T-helper 2 cell treated with Interferon-gamma antibody and Interleukin-4, amounts not matched to agents 5 μg/mL and 100 μg/mL, for 36 hours (primary cell): ENCODE results near the gene RIBC1.
A peak's percentile ranks its signal among the peaks of the same experiment; 100 is the strongest.
"Not testable (repeated sequence)": the region's sequence is repeated elsewhere in the genome, so short reads cannot be mapped to it uniquely, and the experiment has no call there.

Experiments used
- DNase-seq: peaks from one replicate; pipeline ENCODE4 v3.0.0; 2021; ENCODE audit warnings: low spot score
- H3K27ac Mint-ChIP-seq: one replicate; pipeline ENCODE4 v1.8.0; 2021; ENCODE audit warnings: mild to moderate bottlenecking, mixed read lengths
- H3K27me3 Mint-ChIP-seq: one replicate; pipeline ENCODE4 v1.8.0; 2021; ENCODE audit warnings: low read depth, mixed read lengths
- H3K36me3 Mint-ChIP-seq: one replicate; pipeline ENCODE4 v1.8.0; 2021; ENCODE audit warnings: low read depth, mixed read lengths
- H3K4me1 Mint-ChIP-seq: one replicate; pipeline ENCODE4 v1.8.0; 2021; ENCODE audit warnings: low read depth, mixed read lengths
- H3K4me3 Mint-ChIP-seq: one replicate; pipeline ENCODE4 v1.8.0; 2022; ENCODE audit warnings: mild to moderate bottlenecking, moderate library complexity, mixed read lengths
- H3K9me3 Mint-ChIP-seq: one replicate; pipeline ENCODE4 v1.8.0; 2021; ENCODE audit warnings: mixed read lengths

The RIBC1 gene

GRCh38 chrX:53441531-53442321, 19.1 kb downstream of the RIBC1 start:
- peak overlapping the region; percentile 80 for H3K27ac Mint-ChIP-seq
- no peaks in the 10 kb centered on the region for H3K27me3 Mint-ChIP-seq
- H3K4me1 Mint-ChIP-seq = peaks cover 36% of the 10 kb centered on the region
- no peaks in the 10 kb centered on the region for H3K9me3 Mint-ChIP-seq
- DNase-seq = peak; percentile 81
- no peaks in the 10 kb centered on the region for H3K36me3 Mint-ChIP-seq
- peak overlapping the region; percentile 86 for H3K4me3 Mint-ChIP-seq

- no peak for DNase-seq
- Mint-ChIP-seq H3K27me3 (no peaks in the 10 kb centered on the region), H3K27ac (no peak overlapping the region), H3K36me3 (no peaks in the 10 kb centered on the region), H3K4me3 (peak overlapping the region; percentile 86), H3K9me3 (no peaks in the 10 kb centered on the region), H3K4me1 (peaks cover 34% of the 10 kb centered on the region)
Measured at GRCh38 chrX:53442322-53442631, 19.6 kb downstream of the RIBC1 start.

- Mint-ChIP-seq H3K27ac (no peak overlapping the region), H3K36me3 (no peaks in the 10 kb centered on the region), H3K9me3 (no peaks in the 10 kb centered on the region), H3K27me3 (no peaks in the 10 kb centered on the region), H3K4me1 (peaks cover 11% of the 10 kb centered on the region), H3K4me3 (no peak overlapping the region)
- DNase-seq = peak; percentile 29
Measured at GRCh38 chrX:53445977-53446376, 23.3 kb downstream of the RIBC1 start.

- no peak overlapping the region for H3K4me3 Mint-ChIP-seq
- DNase-seq = no peak
- no peaks in the 10 kb centered on the region for H3K27me3 Mint-ChIP-seq
- no peak overlapping the region for H3K27ac Mint-ChIP-seq
- peaks cover 1% of the 10 kb centered on the region for H3K4me1 Mint-ChIP-seq
- no peaks in the 10 kb centered on the region for H3K36me3 Mint-ChIP-seq
- H3K9me3 Mint-ChIP-seq = no peaks in the 10 kb centered on the region
Measured at GRCh38 chrX:53447441-53447840, 24.8 kb downstream of the RIBC1 start.

GRCh38 chrX:53449632-53450031, 27.0 kb downstream of the RIBC1 start:
- Mint-ChIP-seq H3K36me3 (no peaks in the 10 kb centered on the region), H3K27ac (no peak overlapping the region), H3K4me1 (peaks cover 1% of the 10 kb centered on the region), H3K4me3 (no peak overlapping the region), H3K27me3 (no peaks in the 10 kb centered on the region), H3K9me3 (no peaks in the 10 kb centered on the region)
- no peak for DNase-seq

GRCh38 chrX:53452812-53453211, 30.1 kb downstream of the RIBC1 start:
- Mint-ChIP-seq H3K9me3 (no peaks in the 10 kb centered on the region), H3K36me3 (no peaks in the 10 kb centered on the region), H3K27me3 (peaks cover 8% of the 10 kb centered on the region), H3K4me1 (no peaks in the 10 kb centered on the region), H3K4me3 (no peak overlapping the region), H3K27ac (no peak overlapping the region)
- DNase-seq = no peak

- no peaks in the 10 kb centered on the region for H3K36me3 Mint-ChIP-seq
- H3K9me3 Mint-ChIP-seq = no peaks in the 10 kb centered on the region
- no peak overlapping the region for H3K4me3 Mint-ChIP-seq
Measured at GRCh38 chrX:53456254-53456653, 33.6 kb downstream of the RIBC1 start.

GRCh38 chrX:53458082-53458481, 35.4 kb downstream of the RIBC1 start:
- no peaks in the 10 kb centered on the region for H3K9me3 Mint-ChIP-seq
- no peaks in the 10 kb centered on the region for H3K4me1 Mint-ChIP-seq
- peaks cover 15% of the 10 kb centered on the region for H3K27me3 Mint-ChIP-seq
- no peak overlapping the region for H3K27ac Mint-ChIP-seq
- no peak overlapping the region for H3K4me3 Mint-ChIP-seq
- DNase-seq = no peak
- no peaks in the 10 kb centered on the region for H3K36me3 Mint-ChIP-seq

More at GRCh38 chrX:53456254-53456653, 33.6 kb downstream of the RIBC1 start:
- H3K27ac Mint-ChIP-seq = no peak overlapping the region
- DNase-seq = no peak
- H3K27me3 Mint-ChIP-seq = peaks cover 13% of the 10 kb centered on the region
- no peaks in the 10 kb centered on the region for H3K4me1 Mint-ChIP-seq

- H3K4me3 Mint-ChIP-seq, H3K4me1 Mint-ChIP-seq, H3K36me3 Mint-ChIP-seq, H3K9me3 Mint-ChIP-seq, DNase-seq, H3K27me3 Mint-ChIP-seq, H3K27ac Mint-ChIP-seq: not testable (repeated sequence)
Measured at GRCh38 chrX:53468659-53469058, 46.0 kb downstream of the RIBC1 start.

- DNase-seq = no peak
- Mint-ChIP-seq H3K4me1 (no peaks in the 10 kb centered on the region), H3K27ac (no peak overlapping the region), H3K4me3 (no peak overlapping the region), H3K27me3 (peaks cover 5% of the 10 kb centered on the region), H3K36me3 (no peaks in the 10 kb centered on the region), H3K9me3 (no peaks in the 10 kb centered on the region)
Measured at GRCh38 chrX:53471346-53471745, 48.7 kb downstream of the RIBC1 start.

GRCh38 chrX:53474707-53475106, 52.0 kb downstream of the RIBC1 start:
- no peaks in the 10 kb centered on the region for H3K36me3 Mint-ChIP-seq
- no peaks in the 10 kb centered on the region for H3K9me3 Mint-ChIP-seq
- H3K27me3 Mint-ChIP-seq = peaks cover 5% of the 10 kb centered on the region
- no peak overlapping the region for H3K27ac Mint-ChIP-seq
- H3K4me3 Mint-ChIP-seq = no peak overlapping the region
- no peaks in the 10 kb centered on the region for H3K4me1 Mint-ChIP-seq
- no peak for DNase-seq

GRCh38 chrX:53476371-53476770, 53.7 kb downstream of the RIBC1 start:
- no peaks in the 10 kb centered on the region for H3K9me3 Mint-ChIP-seq
- DNase-seq = no peak
- H3K27me3 Mint-ChIP-seq = peaks cover 3% of the 10 kb centered on the region
- no peaks in the 10 kb centered on the region for H3K4me1 Mint-ChIP-seq
- no peaks in the 10 kb centered on the region for H3K36me3 Mint-ChIP-seq
- no peak overlapping the region for H3K27ac Mint-ChIP-seq
- no peak overlapping the region for H3K4me3 Mint-ChIP-seq

- DNase-seq = no peak
- H3K36me3 Mint-ChIP-seq = no peaks in the 10 kb centered on the region
- H3K27me3 Mint-ChIP-seq = no peaks in the 10 kb centered on the region
- H3K27ac Mint-ChIP-seq = no peak overlapping the region
- no peak overlapping the region for H3K4me3 Mint-ChIP-seq
- H3K9me3 Mint-ChIP-seq = no peaks in the 10 kb centered on the region
- H3K4me1 Mint-ChIP-seq = no peaks in the 10 kb centered on the region
Measured at GRCh38 chrX:53479301-53479700, 56.6 kb downstream of the RIBC1 start.
